A549 (cell line): ENCODE data around the gene TMEM86B. TPM values are rescaled to one million over a fixed set of nuclear protein-coding genes. Genes with fewer than 3 reads are reported as not detected.

Experiments
- ATAC-seq, 2 experiments: fragments of 200-7000 bp in 1 of 2; fragments of >200 bp in 1 of 2; cut with Nextera tagmentation in 1 of 2; cut with Tn5 transposase in 1 of 2; 3 replicates each; pipeline versions ENCODE4 v1.8.0 to v1.9.1; 2018 to 2020; ENCODE audit warnings: mild to moderate bottlenecking in 1 of 2, moderate library complexity in 1 of 2
- CTCF ChIA-PET: fragments of 300-600 bp; sonication (Branson Sonifier 250); formaldehyde crosslinking; extraction: SDS; loops from one replicate; lab custom pipeline; 2021; ENCODE audit warnings: antibody characterized with exemption, inconsistent platforms; lab: Yijun Ruan, JAX
- POLR2A ChIA-PET: fragments of 350-600 bp; formaldehyde crosslinking; extraction: SDS; loops from one replicate; lab custom pipeline; 2021; ENCODE audit warnings: antibody characterized with exemption, inconsistent platforms; lab: Yijun Ruan, JAX
- DNase-seq, 2 experiments: peaks; one replicate each; pipeline versions ENCODE4 v3.0.0 to v3.0.0-alpha.2; 2011 to 2016; ENCODE audit warnings: low read depth in 1 of 2, low spot score in 1 of 2
- FAIRE-seq: peaks from 2 replicates; lab custom pipeline; 2011; peaks lifted over from hg19 to GRCh38; lab: Jason Lieb, UNC
- H3K27ac ChIP-seq, 2 experiments: fragments of >200 bp; sonication (Bioruptor Twin); formaldehyde crosslinking; 3 replicates each; pipeline ENCODE4 v1.5.1; 2016 to 2017
- H3K4me1 ChIP-seq: fragments of >200 bp; sonication (Bioruptor Twin); formaldehyde crosslinking; 3 replicates; pipeline ENCODE4 v1.6.1; 2016
- H3K4me2 ChIP-seq: fragments of >200 bp; sonication (Bioruptor Twin); formaldehyde crosslinking; 3 replicates; pipeline ENCODE4 v1.6.1; 2016
- H3K4me3 ChIP-seq: fragments of >200 bp; sonication (Bioruptor Twin); formaldehyde crosslinking; 3 replicates; pipeline ENCODE4 v1.5.1; 2016
- H3K9me3 ChIP-seq: fragments of >200 bp; sonication (Bioruptor Twin); formaldehyde crosslinking; 3 replicates; pipeline ENCODE4 v1.6.1; 2016
- CBX2 ChIP-seq: fragments of 200-600 bp; sonication (generic); IDR thresholded peaks from 2 replicates; pipeline ENCODE4 v1.6.1; 2016; ENCODE audit warnings: low read depth, mild to moderate bottlenecking, borderline replicate concordance
- CEBPB ChIP-seq, 2 experiments: fragments of >200 bp in 1 of 2; sonication (Bioruptor Twin) in 1 of 2; formaldehyde crosslinking in 1 of 2; IDR thresholded peaks; 2 replicates each; pipeline ENCODE4 v1.6.1; 2012 to 2016
- CHD2 ChIP-seq: fragments of 150-350 bp; IDR thresholded peaks from 2 replicates; pipeline ENCODE4 v1.6.1; 2014; ENCODE audit warnings: low read length; ENCODE audit not compliant: partially characterized antibody
- CHD4 ChIP-seq: fragments of 200-600 bp; sonication (generic); IDR thresholded peaks from 2 replicates; pipeline ENCODE4 v1.6.1; 2016; ENCODE audit warnings: antibody characterized with exemption, mild to moderate bottlenecking, borderline replicate concordance
- EHF ChIP-seq: fragments of 250-450 bp; sonication (Bioruptor Pico); IDR thresholded peaks from 2 replicates; pipeline ENCODE4 v1.5.0; 2020; ENCODE audit warnings: mild to moderate bottlenecking
- EHMT2 ChIP-seq: fragments of 200-600 bp; sonication (generic); IDR thresholded peaks from 2 replicates; pipeline ENCODE4 v1.6.1; 2016; ENCODE audit warnings: antibody characterized with exemption, low read depth, mild to moderate bottlenecking, moderate library complexity
- GATA3 ChIP-seq: IDR thresholded peaks from 2 replicates; pipeline ENCODE4 v1.6.1; 2012; ENCODE audit warnings: borderline replicate concordance
- HES2 ChIP-seq: fragments of >200 bp; sonication (Bioruptor Twin); formaldehyde crosslinking; IDR thresholded peaks from 2 replicates; pipeline ENCODE4 v1.6.1; 2016
- HOXB13 ChIP-seq: fragments of 250-450 bp; sonication (Bioruptor Pico); IDR thresholded peaks from 2 replicates; pipeline ENCODE4 v1.5.0; 2020; ENCODE audit warnings: low read depth, mild to moderate bottlenecking, moderate library complexity
- HOXB5 ChIP-seq: fragments of 250-450 bp; sonication (Bioruptor Pico); IDR thresholded peaks from 2 replicates; pipeline ENCODE4 v1.5.0; 2020; ENCODE audit warnings: mild to moderate bottlenecking, moderate library complexity
- JUNB ChIP-seq: fragments of >200 bp; sonication (Bioruptor Twin); formaldehyde crosslinking; IDR thresholded peaks from 2 replicates; pipeline ENCODE4 v1.6.1; 2016
- KDM5A ChIP-seq: fragments of 200-600 bp; sonication (generic); IDR thresholded peaks from 2 replicates; pipeline ENCODE4 v1.6.1; 2016; ENCODE audit warnings: antibody characterized with exemption, mild to moderate bottlenecking
- MAFK ChIP-seq: fragments of 450-650 bp; IDR thresholded peaks from 2 replicates; pipeline ENCODE4 v1.6.1; 2014; ENCODE audit not compliant: partially characterized antibody
- MAZ ChIP-seq: fragments of 150-350 bp; IDR thresholded peaks from 2 replicates; pipeline ENCODE4 v1.6.1; 2014; ENCODE audit warnings: antibody characterized with exemption, low read depth, low read length, borderline replicate concordance
- MYC ChIP-seq: IDR thresholded peaks from 2 replicates; pipeline ENCODE4 v1.6.1; 2012; ENCODE audit warnings: mild to moderate bottlenecking, inconsistent platforms, low read length, improper control_type of control experiment, borderline replicate concordance
- NPAS2 ChIP-seq: fragments of 250-450 bp; sonication (Bioruptor Pico); IDR thresholded peaks from 2 replicates; pipeline ENCODE4 v1.8.0; 2022; ENCODE audit warnings: mild to moderate bottlenecking, moderate library complexity, borderline replicate concordance
- NR3C1 ChIP-seq: fragments of >200 bp; sonication (Bioruptor Twin); formaldehyde crosslinking; IDR thresholded peaks from 3 replicates; pipeline ENCODE4 v1.6.1; 2017
- POLR2A ChIP-seq: IDR thresholded peaks from 2 replicates; pipeline ENCODE4 v1.6.1; 2012; ENCODE audit warnings: mild to moderate bottlenecking, low read length
- POLR2AphosphoS2 ChIP-seq: conservative IDR thresholded peaks from 2 replicates; pipeline ENCODE4 v1.6.1; 2012; ENCODE audit warnings: low read length, improper control_type of control experiment, inconsistent platforms
- RARB ChIP-seq: fragments of 250-450 bp; sonication (Bioruptor Pico); IDR thresholded peaks from 2 replicates; pipeline ENCODE4 v1.8.0; 2021; ENCODE audit warnings: mild to moderate bottlenecking, moderate library complexity
- RCOR1 ChIP-seq: fragments of 150-350 bp; IDR thresholded peaks from 2 replicates; pipeline ENCODE4 v1.6.1; 2014; ENCODE audit warnings: antibody characterized with exemption, low read length, low read depth
- SMC3 ChIP-seq: fragments of >200 bp; sonication (Bioruptor Twin); formaldehyde crosslinking; IDR thresholded peaks from 3 replicates; pipeline ENCODE4 v1.6.1; 2018; ENCODE audit warnings: inconsistent platforms
- SREBF2 ChIP-seq: fragments of 450-650 bp; IDR thresholded peaks from 2 replicates; pipeline ENCODE4 v1.6.1; 2014; ENCODE audit warnings: mild to moderate bottlenecking, moderate library complexity
- TFCP2L1 ChIP-seq: fragments of 250-450 bp; sonication (Bioruptor Pico); IDR thresholded peaks from 2 replicates; pipeline ENCODE4 v1.5.0; 2021; ENCODE audit warnings: mild to moderate bottlenecking
- TP53 ChIP-seq: fragments of 250-450 bp; sonication (Bioruptor Pico); IDR thresholded peaks from 2 replicates; pipeline ENCODE4 v1.5.0; 2021; ENCODE audit warnings: mild to moderate bottlenecking, moderate library complexity
- USF2 ChIP-seq: fragments of 450-650 bp; IDR thresholded peaks from 2 replicates; pipeline ENCODE4 v1.6.1; 2014; ENCODE audit warnings: antibody characterized with exemption
- ZC3H11A ChIP-seq: fragments of 450-650 bp; IDR thresholded peaks from 2 replicates; pipeline ENCODE4 v1.6.1; 2014; ENCODE audit warnings: antibody characterized with exemption, mild to moderate bottlenecking
- WGBS: methylation state at CpG from one replicate; pipeline ENCODE4 v1.1.6; 2017; ENCODE audit errors: missing lambda C conversion rate; 5-methylcytosine and 5-hydroxymethylcytosine counted together
- polyA plus RNA-seq, 4 experiments: library from polyadenylated mRNA; depleted of rRNA in 3 of 4; stranded (reverse); fragments of >200 nt; fragmentation: RNase III in 1 of 4; extraction: RNeasy Plus Mini Kit Qiagen cat#74134 plus additional on column Dnase treatment in 1 of 4; gene quantifications; 2 replicates in 3 of 4; 3 replicates in 1 of 4; pipeline ENCODE4 v1.2.3, GENCODE V29; 2011 to 2017
- TF ChIP-seq, protein P1 (sequence below): fragments of 250-450 bp; sonication (Bioruptor Pico); IDR thresholded peaks from 2 replicates; pipeline ENCODE4 v1.5.0; 2021; ENCODE audit warnings: mild to moderate bottlenecking, moderate library complexity, borderline replicate concordance
- TF ChIP-seq, protein P2 (sequence below): fragments of 150-350 bp; IDR thresholded peaks from 2 replicates; pipeline ENCODE4 v1.6.1; 2014; ENCODE audit warnings: low read depth, mild to moderate bottlenecking, low read length
- TF ChIP-seq, protein P3 (sequence below): IDR thresholded peaks from 2 replicates; pipeline ENCODE4 v1.6.1; 2012; ENCODE audit warnings: low read depth, borderline replicate concordance
- TF ChIP-seq, protein P4 (sequence below): IDR thresholded peaks from 2 replicates; pipeline ENCODE4 v1.6.1; 2012
- TF ChIP-seq, protein P5 (sequence below): IDR thresholded peaks from 2 replicates; pipeline ENCODE4 v1.6.1; 2012

The TMEM86B gene
- polyA plus RNA-seq, 2 of the 4 experiments (the other 2 are of a cell fraction), result 1.6 to 3.4 TPM

- ATAC-seq (no peak), DNase-seq (no peak), FAIRE-seq (no peak)
- Histone ChIP-seq H3K27ac (no peak overlapping the region), H3K4me3 (no peak overlapping the region), H3K4me1 (peaks cover 14% of the 10 kb centered on the region), H3K4me2 (no peak overlapping the region), H3K9me3 (no peaks in the 10 kb centered on the region)
- 91% methylated on average over 12 of the region's 12 CpGs for WGBS
- ChIA-PET POLR2A (interaction anchor here (0.7 kb wide), 1 partner anchor 19 kb away, joined by 3 read pairs; no protein-coding TSS in a partner anchor), CTCF (interaction anchor here (0.6 to 3.4 kb wide), 10 partner anchors 11 to 274 kb away, joined by 3 to 14 read pairs (median 4); partner anchors contain the start of genes DNAAF3, SYT5 and TMEM238)
- TF ChIP-seq POLR2AphosphoS2 (no peak), HES2 (no peak), NPAS2 (CRISPR knock-in tag) (no peak), JUNB (no peak), MAFK (no peak), EHF (CRISPR knock-in tag) (no peak), CBX2 (no peak), CHD4 (no peak), MYC (no peak)
Measured at GRCh38 chr19:55193481-55193880, 35.1 kb downstream of the TMEM86B start.

- Histone ChIP-seq H3K4me3 (peak overlapping the region; percentile 24; the same call in 2 of the 3 replicates), H3K27ac (peak overlapping the region; percentile 73 to 90), H3K4me2 (peak overlapping the region; percentile 73), H3K4me1 (peaks cover 14% of the 10 kb centered on the region), H3K9me3 (no peaks in the 10 kb centered on the region)
- FAIRE-seq, result peak; percentile 99
- POLR2A ChIA-PET, result interaction anchor here (0.6 to 1.6 kb wide), 7 partner anchors 10 to 399 kb away, joined by 3 to 7 read pairs (median 5); partner anchors contain the start of genes PPP1R12C, PPP6R1, PTPRH and SYT5
- 1% methylated on average over 15 of the region's 15 CpGs for WGBS
- DNase-seq, result peak; percentile 99
- ATAC-seq, result peak; percentile 97 to 99
- CTCF ChIA-PET, result interaction anchor here (0.8 to 2.3 kb wide), 11 partner anchors 10 to 194 kb away, joined by 3 to 9 read pairs (median 3); partner anchors contain the start of genes DNAAF3, SYT5 and TMEM190
- TF ChIP-seq RARB, result no peak
- TF ChIP-seq, protein P1, sequence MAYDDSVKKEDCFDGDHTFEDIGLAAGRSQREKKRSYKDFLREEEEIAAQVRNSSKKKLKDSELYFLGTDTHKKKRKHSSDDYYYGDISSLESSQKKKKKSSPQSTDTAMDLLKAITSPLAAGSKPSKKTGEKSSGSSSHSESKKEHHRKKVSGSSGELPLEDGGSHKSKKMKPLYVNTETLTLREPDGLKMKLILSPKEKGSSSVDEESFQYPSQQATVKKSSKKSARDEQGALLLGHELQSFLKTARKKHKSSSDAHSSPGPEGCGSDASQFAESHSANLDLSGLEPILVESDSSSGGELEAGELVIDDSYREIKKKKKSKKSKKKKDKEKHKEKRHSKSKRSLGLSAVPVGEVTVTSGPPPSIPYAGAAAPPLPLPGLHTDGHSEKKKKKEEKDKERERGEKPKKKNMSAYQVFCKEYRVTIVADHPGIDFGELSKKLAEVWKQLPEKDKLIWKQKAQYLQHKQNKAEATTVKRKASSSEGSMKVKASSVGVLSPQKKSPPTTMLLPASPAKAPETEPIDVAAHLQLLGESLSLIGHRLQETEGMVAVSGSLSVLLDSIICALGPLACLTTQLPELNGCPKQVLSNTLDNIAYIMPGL (CRISPR knock-in tag), result no peak
- no peak for TF ChIP-seq CHD4
- TF ChIP-seq SREBF2, result no peak
- TF ChIP-seq USF2, result peak; percentile 87
- peak; percentile 65 for TF ChIP-seq JUNB
- TF ChIP-seq, protein P2, sequence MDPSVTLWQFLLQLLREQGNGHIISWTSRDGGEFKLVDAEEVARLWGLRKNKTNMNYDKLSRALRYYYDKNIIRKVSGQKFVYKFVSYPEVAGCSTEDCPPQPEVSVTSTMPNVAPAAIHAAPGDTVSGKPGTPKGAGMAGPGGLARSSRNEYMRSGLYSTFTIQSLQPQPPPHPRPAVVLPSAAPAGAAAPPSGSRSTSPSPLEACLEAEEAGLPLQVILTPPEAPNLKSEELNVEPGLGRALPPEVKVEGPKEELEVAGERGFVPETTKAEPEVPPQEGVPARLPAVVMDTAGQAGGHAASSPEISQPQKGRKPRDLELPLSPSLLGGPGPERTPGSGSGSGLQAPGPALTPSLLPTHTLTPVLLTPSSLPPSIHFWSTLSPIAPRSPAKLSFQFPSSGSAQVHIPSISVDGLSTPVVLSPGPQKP, result no peak
- TF ChIP-seq TP53 (CRISPR knock-in tag), result 0 out of 2 replicates have a peak, but pooled peaks have one; percentile 24
- TF ChIP-seq MYC, result peak; percentile 98
- TF ChIP-seq, protein P3, sequence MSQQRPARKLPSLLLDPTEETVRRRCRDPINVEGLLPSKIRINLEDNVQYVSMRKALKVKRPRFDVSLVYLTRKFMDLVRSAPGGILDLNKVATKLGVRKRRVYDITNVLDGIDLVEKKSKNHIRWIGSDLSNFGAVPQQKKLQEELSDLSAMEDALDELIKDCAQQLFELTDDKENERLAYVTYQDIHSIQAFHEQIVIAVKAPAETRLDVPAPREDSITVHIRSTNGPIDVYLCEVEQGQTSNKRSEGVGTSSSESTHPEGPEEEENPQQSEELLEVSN, result peak; percentile 90
- peak; percentile 34; the same call in 1 of the 2 replicates for TF ChIP-seq GATA3
- TF ChIP-seq, protein P4, sequence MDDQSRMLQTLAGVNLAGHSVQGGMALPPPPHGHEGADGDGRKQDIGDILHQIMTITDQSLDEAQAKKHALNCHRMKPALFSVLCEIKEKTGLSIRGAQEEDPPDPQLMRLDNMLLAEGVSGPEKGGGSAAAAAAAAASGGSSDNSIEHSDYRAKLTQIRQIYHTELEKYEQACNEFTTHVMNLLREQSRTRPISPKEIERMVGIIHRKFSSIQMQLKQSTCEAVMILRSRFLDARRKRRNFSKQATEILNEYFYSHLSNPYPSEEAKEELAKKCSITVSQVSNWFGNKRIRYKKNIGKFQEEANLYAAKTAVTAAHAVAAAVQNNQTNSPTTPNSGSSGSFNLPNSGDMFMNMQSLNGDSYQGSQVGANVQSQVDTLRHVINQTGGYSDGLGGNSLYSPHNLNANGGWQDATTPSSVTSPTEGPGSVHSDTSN, result no peak
- no peak for TF ChIP-seq RCOR1
- no peak for TF ChIP-seq NR3C1
- no peak for TF ChIP-seq TFCP2L1
- no peak for TF ChIP-seq POLR2AphosphoS2
- peak; percentile 25; the same call in 1 of the 3 replicates for TF ChIP-seq SMC3
- TF ChIP-seq KDM5A, result no peak
- TF ChIP-seq ZC3H11A, result no peak
- TF ChIP-seq CHD2, result no peak
- peak; percentile 85 for TF ChIP-seq HOXB13 (CRISPR knock-in tag)
- TF ChIP-seq EHF (CRISPR knock-in tag), result no peak; the same call in 1 of the 2 replicates
- TF ChIP-seq EHMT2, result no peak
- no peak for TF ChIP-seq MAZ
- TF ChIP-seq POLR2A, result peak; percentile 45
- TF ChIP-seq CEBPB (IDR thresholded peaks at IDR 0.05), result peak; percentile 6 to 66; a peak in 1 of 4 replicates
- TF ChIP-seq, protein P5, sequence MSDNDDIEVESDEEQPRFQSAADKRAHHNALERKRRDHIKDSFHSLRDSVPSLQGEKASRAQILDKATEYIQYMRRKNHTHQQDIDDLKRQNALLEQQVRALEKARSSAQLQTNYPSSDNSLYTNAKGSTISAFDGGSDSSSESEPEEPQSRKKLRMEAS, result peak; percentile 99
- TF ChIP-seq HOXB5 (CRISPR knock-in tag), result peak; percentile 80
Measured at GRCh38 chr19:55189403-55189835, 39.1 kb downstream of the TMEM86B start.
